ENCODE data around the gene USP11.

DNA sequence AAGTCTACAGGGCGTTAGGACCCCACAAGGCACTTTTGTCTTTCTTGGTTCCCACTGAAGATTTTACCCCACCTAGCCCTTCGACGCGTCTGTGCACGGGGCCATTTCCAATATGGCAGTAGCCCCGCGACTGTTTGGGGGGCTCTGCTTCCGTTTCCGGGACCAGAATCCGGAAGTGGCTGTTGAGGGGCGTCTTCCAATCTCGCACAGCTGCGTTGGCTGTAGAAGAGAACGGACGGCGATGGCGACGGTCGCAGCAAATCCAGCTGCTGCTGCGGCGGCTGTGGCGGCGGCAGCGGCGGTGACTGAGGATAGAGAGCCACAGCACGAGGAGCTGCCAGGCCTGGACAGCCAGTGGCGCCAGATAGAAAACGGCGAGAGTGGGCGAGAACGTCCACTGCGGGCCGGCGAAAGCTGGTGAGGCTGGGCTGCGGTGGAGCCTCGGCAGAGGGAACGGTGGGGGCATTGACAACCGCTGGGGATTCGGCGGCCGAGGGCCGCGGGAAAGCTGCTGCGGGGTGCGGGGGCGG lies at the start of gene USP11:
- TF ChIP-seq, protein P1, sequence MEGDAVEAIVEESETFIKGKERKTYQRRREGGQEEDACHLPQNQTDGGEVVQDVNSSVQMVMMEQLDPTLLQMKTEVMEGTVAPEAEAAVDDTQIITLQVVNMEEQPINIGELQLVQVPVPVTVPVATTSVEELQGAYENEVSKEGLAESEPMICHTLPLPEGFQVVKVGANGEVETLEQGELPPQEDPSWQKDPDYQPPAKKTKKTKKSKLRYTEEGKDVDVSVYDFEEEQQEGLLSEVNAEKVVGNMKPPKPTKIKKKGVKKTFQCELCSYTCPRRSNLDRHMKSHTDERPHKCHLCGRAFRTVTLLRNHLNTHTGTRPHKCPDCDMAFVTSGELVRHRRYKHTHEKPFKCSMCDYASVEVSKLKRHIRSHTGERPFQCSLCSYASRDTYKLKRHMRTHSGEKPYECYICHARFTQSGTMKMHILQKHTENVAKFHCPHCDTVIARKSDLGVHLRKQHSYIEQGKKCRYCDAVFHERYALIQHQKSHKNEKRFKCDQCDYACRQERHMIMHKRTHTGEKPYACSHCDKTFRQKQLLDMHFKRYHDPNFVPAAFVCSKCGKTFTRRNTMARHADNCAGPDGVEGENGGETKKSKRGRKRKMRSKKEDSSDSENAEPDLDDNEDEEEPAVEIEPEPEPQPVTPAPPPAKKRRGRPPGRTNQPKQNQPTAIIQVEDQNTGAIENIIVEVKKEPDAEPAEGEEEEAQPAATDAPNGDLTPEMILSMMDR (IDR thresholded peaks at IDR 0.05): no peak
- no peak for TF ChIP-seq EZH2 (IDR thresholded peaks at IDR 0.05; ENCODE audit: borderline replicate concordance, insufficient read depth, low read depth, low read length, poor library complexity, severe bottlenecking)

Measured in B cell (primary cell).